ENCODE measurements around the gene PBX2.
"Not testable (repeated sequence)": the region's sequence is repeated elsewhere in the genome, so short reads cannot be mapped to it uniquely, and the experiment has no call there.

Gene PBX2

DNA sequence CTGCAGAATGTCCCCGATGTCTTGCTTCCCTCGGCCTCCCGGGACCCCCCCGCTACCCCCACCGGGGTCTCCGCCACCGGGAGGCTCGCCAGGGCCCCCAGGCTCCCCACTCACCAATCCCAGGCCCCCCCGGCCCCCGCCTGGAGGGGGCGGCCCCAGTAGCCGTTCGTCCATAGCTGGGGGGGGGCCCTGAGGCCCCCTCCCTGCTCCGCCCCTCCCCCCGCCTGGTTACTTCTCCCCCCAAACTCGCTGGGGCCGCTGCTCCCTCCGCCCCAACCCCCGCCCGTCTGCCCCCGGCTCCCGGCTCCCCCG, 304 bp downstream of the PBX2 start:
- Histone ChIP-seq H3K27me3 (ENCODE audit: insufficient read depth, poor library complexity, severe bottlenecking) (no peaks in the 10 kb centered on the region), H3K27ac (replicated peaks) (peak overlapping the region; percentile 95), H3K4me3 (replicated peaks; ENCODE audit: insufficient read depth, low read length) (peak overlapping the region; percentile 71)
- TF ChIP-seq, protein P1, sequence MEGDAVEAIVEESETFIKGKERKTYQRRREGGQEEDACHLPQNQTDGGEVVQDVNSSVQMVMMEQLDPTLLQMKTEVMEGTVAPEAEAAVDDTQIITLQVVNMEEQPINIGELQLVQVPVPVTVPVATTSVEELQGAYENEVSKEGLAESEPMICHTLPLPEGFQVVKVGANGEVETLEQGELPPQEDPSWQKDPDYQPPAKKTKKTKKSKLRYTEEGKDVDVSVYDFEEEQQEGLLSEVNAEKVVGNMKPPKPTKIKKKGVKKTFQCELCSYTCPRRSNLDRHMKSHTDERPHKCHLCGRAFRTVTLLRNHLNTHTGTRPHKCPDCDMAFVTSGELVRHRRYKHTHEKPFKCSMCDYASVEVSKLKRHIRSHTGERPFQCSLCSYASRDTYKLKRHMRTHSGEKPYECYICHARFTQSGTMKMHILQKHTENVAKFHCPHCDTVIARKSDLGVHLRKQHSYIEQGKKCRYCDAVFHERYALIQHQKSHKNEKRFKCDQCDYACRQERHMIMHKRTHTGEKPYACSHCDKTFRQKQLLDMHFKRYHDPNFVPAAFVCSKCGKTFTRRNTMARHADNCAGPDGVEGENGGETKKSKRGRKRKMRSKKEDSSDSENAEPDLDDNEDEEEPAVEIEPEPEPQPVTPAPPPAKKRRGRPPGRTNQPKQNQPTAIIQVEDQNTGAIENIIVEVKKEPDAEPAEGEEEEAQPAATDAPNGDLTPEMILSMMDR (IDR thresholded peaks at IDR 0.05; ENCODE audit: insufficient read depth, low read length): no peak
- TF ChIP-seq GABPA (IDR thresholded peaks at IDR 0.05; ENCODE audit: low read depth) (no peak), REST (IDR thresholded peaks at IDR 0.05; ENCODE audit: insufficient replicate concordance, low read depth) (no peak), SPI1 (IDR thresholded peaks at IDR 0.05; ENCODE audit: borderline replicate concordance, low read depth) (no peak), POLR2AphosphoS5 (IDR thresholded peaks at IDR 0.05; ENCODE audit: low read depth) (no peak)
- no peak for DNase-seq (ENCODE audit: low read depth in 1 of 2, low spot score in 1 of 2)

DNA sequence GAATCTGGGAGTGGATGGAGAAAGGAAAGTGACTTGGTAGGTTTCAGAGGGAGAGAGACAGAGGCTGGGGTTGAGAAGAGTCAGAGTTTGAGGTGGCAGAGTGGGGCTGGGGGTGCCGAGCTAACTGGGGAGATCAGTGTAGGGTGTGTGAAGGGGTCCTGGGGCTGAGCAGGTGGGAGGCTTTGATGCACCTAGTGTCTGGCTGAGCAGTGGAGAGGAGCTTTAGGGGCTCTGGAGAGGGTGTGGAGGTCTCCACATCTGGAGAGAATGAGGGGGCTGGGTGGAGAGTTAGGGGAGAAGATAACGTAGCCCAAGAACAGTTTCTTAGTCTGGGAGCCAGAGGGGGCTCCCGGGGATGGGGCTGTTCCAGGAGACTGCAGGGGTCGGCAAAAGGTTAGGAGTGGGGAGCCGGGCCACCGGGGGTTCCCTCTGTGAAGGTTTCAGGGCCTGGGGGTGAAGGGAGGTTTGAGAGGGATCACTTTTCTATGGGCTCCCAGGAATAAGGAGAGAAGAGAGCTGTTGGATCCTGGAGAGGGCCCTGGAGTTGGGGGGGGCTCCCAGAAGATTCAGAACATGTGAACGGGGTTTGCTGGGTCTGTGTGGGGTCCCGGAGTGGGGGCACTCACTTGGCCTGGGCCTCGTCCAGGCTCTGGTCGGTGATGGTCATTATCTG, 797 bp downstream of the PBX2 start:
- DNase-seq (ENCODE audit: low read depth in 1 of 2, low spot score in 1 of 2): no peak
- no peak for TF ChIP-seq GABPA (IDR thresholded peaks at IDR 0.05; ENCODE audit: low read depth)
- 0 out of 2 replicates have a peak, but pooled peaks have one; percentile 5 for TF ChIP-seq POLR2AphosphoS5 (IDR thresholded peaks at IDR 0.05; ENCODE audit: low read depth)
- H3K4me3 ChIP-seq (replicated peaks; ENCODE audit: insufficient read depth, low read length): peak overlapping the region; percentile 71
- H3K27me3 ChIP-seq (ENCODE audit: insufficient read depth, poor library complexity, severe bottlenecking): no peaks in the 10 kb centered on the region
- H3K27ac ChIP-seq (replicated peaks): peak overlapping the region; percentile 95

- peak overlapping the region; percentile 95 for H3K27ac ChIP-seq (replicated peaks)
- peak overlapping the region; percentile 71 for H3K4me3 ChIP-seq (replicated peaks; ENCODE audit: insufficient read depth, low read length)
- H3K27me3 ChIP-seq (ENCODE audit: insufficient read depth, poor library complexity, severe bottlenecking): no peaks in the 10 kb centered on the region
- TF ChIP-seq REST (IDR thresholded peaks at IDR 0.05; ENCODE audit: insufficient replicate concordance, low read depth) (no peak), POLR2AphosphoS5 (IDR thresholded peaks at IDR 0.05; ENCODE audit: low read depth) (no peak), GABPA (IDR thresholded peaks at IDR 0.05; ENCODE audit: low read depth) (no peak), SPI1 (IDR thresholded peaks at IDR 0.05; ENCODE audit: borderline replicate concordance, low read depth) (no peak)
- TF ChIP-seq, protein P1 (IDR thresholded peaks at IDR 0.05; ENCODE audit: insufficient read depth, low read length): no peak
- no peak for DNase-seq (ENCODE audit: low read depth in 1 of 2, low spot score in 1 of 2)
Observed at GRCh38 chr6:32188381-32189068, 1.5 kb downstream of the PBX2 start.

- H3K27ac ChIP-seq (replicated peaks): peak overlapping the region; percentile 95; the same call in 1 of the 2 replicates
- DNase-seq (ENCODE audit: low read depth in 1 of 2, low spot score in 1 of 2); H3K27me3 ChIP-seq (ENCODE audit: insufficient read depth, poor library complexity, severe bottlenecking); H3K4me3 ChIP-seq (replicated peaks; ENCODE audit: insufficient read depth, low read length): not testable (repeated sequence)
Observed at GRCh38 chr6:32187725-32188380, 2.1 kb downstream of the PBX2 start.
